Stimulated activated CD8-positive, alpha-beta memory T cell treated with anti-CD3 and anti-CD28 coated beads, Interleukin-12 subunit alpha, Interleukin-12 subunit beta, amount 100 ng/mL, for 24 hours (primary cell): ENCODE results near the gene PTPN1.
"Not testable (repeated sequence)": the region's sequence is repeated elsewhere in the genome, so short reads cannot be mapped to it uniquely, and the experiment has no call there.

Experiments used
- DNase-seq: peaks from one replicate; pipeline ENCODE4 v3.0.0-alpha.2; 2020; ENCODE audit errors: extremely low read depth

The PTPN1 gene

DNA sequence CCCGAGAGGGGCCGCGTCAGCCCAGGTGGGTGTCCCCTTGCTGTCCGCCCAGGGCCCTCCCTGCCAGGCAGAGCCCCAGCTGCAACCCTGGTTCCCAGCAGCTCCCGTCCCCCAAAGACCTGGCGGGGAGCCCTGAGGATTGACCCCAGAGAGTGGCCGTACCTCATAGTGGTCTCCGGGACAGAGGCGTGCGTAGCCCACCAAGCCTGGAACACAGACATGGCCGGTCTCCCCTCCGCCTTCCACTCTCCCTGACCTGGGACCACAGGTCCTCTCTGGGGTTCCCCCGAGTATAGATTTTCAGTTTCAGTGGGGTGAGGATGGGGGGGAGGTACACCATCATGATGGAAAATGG, 98.5 kb downstream of the PTPN1 start:
- DNase-seq, result no peak

- no peak for DNase-seq
Observed at GRCh38 chr20:50609438-50609989, 99.3 kb downstream of the PTPN1 start.

DNA sequence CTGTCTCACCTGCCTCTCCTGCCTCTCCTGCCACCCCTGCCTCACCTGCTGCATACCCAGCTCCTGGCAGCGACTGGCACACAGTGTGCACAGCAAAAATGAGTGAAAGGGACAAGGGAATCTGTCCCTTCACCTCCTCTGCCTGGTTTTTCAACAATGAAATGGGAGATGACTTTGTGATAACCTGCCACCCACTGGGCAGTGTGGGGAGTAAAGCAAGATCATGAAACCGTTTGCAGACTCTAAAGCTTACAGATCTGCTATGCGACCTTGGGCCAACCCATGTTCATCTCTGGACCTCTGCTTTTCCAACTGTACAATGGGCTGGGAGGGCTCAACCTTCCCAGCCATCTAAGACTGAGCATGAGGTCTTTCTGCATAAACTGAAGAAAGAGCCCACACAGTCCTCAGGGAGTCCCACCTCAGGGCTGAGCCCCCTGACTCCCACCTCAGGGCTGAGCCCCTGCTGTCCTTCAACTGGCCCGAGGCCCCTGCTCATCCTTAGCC, 100.1 kb downstream of the PTPN1 start:
- DNase-seq, result no peak

- DNase-seq, result no peak
Observed at GRCh38 chr20:50611128-50611810, 101.1 kb downstream of the PTPN1 start.

DNA sequence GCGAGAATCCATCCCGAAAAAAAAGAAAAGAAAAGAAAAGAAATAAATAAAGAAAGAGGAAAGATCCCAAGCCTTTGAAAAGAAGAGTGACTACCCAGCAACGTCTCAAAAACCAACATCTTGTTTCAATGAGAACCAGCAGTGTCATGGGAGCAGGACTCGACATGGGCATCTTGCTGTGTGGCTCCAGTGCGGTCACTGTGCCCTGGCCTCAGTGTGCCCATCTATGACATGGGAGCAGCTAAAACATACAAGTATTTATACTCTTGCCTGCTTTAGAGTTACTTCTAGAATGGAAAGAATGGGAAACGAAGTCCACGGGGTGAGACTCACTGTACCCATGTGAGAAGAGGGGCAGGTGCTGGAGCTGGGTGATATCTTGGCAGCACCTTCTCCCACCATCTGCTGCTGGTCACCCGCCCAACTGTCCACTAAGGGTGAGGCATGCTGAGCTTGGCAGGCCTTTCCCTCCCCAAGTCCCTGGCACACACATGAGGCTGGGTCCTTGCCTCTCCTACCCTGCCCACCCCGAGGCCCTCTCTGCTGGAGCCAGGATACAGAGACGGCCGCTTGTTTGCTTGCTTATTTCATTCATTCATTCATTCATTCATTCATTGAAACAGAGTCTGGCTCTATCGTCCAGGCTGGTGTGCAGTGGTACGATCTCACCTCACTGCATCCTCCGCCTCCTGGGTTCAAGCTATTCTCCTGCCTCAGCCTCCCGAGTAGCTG, 103.4 kb downstream of the PTPN1 start:
- no peak for DNase-seq

DNA sequence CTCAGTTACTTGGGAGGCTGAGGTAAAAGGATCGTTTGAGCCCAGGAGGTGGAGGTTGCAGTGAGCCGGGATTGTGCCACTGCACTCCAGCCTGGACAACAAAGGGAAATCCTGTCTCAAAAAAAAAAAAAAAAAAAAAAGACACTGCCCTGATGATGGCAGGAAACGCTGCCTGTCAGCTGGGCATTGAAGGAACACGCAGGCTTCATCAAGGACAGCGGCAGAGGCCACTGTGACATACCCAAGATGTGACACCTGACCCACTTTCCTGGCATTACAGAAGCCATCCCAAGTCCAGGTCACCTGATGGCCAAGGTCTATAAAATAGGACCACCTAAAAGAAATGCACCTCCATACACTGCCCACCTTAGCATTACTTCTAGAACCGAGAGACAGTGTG, 105.2 kb downstream of the PTPN1 start:
- no peak for DNase-seq

- DNase-seq, result no peak
Observed at GRCh38 chr20:50617022-50617421, 106.8 kb downstream of the PTPN1 start.

- no peak for DNase-seq
Observed at GRCh38 chr20:50618537-50618936, 108.4 kb downstream of the PTPN1 start.

GRCh38 chr20:50620459-50620858, 110.3 kb downstream of the PTPN1 start:
- not testable (repeated sequence) for DNase-seq

DNA sequence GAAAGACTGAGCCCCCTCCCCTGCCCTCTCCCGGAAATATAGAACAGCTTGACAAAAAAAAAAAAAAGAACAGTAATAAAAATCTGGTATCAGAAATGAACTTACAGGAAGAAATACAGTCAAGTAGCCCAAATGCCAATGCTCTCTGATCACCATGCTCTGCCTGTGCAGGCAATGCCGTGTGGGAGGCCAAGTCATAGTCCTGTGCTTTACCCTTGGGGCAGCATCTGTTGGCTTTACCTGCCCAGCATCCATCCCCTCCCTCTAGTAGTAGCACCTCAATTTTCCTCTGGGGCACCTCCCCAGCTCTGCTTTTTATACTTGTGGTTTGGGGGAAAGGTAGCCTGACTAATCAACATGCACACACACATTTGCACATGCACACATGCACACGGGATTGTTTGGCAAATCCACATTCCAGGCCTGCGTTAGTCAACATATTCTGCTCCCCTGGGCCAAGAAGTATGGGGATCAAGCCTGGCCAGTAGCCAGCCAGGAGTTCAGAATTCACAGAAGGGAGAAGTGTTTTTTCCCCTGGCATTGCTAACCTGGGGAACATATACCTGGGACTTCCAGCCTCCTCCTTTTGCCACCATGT, 111.0 kb downstream of the PTPN1 start:
- no peak for DNase-seq

DNA sequence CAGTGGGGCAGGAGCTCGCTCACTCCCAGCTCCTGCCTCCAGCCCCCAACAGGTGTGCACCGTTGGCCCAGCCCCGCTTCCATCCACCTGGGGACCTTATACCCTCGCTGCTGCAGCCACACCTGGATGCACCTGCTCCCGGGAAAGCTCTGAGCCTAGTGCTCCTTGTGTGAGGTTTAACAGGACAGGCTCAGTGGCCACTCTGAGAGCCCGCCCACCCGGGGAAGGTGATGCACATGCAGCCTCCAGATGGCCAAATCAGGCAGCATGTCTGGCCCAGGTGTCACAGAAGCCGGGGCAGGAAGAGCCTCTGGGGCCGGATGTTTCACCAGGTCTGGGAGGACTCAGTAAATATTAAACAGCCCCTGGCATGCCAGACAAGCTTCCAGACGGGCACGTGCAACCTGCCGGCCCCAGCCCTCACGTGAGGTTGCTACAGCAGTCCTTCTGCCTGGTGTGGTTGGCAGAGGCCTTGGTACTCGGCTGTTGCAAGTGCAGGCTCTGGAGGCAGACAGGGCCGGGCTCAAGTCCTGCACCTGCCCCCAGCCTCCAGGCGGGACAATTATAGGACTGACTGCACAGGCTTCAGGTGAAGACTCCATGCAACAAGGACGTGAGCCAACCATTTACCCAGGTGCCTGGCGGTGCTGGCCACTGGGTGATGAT, 114.3 kb downstream of the PTPN1 start:
- DNase-seq, result no peak

GRCh38 chr20:50625986-50626677, 115.9 kb downstream of the PTPN1 start:
- no peak for DNase-seq

DNA sequence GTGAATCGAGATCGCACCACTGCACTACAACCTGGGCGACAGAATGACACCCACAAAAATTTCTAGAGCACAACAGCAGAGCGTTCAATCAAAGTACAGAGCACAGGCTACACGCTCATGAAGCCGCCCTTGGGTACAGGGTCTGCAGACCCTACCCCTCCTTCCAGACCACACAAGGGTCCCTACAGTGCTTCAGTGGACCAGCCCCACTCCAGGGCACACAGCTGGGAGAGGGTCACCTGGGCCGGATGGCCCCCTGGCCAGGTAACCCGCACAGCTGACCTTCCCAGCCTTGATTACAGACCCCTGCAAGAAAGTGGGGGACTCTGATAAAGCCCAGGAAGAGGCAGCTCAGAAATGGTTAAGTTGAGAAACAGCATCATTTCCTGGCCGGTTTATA, 117.6 kb downstream of the PTPN1 start:
- DNase-seq, result no peak

DNA sequence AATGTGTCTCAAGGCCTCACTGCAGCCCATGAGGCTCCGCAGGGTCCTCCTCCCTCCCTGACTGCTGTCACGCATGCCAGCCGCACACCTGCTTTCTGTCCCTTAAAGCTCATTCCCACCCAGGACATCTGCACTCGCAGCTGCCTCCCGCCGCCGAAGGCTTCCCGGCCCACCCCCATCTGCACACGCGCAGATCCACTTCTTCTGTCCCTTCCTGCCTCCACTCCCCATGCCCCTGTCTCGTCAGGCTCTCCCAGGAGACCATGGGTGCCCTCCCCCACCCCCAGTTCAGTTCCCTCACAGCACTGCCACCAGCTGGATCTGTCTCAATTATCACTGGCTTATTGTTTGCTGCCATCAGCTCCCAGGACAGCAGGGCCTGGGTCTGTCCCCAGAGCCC, 118.1 kb downstream of the PTPN1 start:
- no peak for DNase-seq

- DNase-seq, result no peak
Observed at GRCh38 chr20:50628853-50629669, 118.9 kb downstream of the PTPN1 start.

- DNase-seq, result no peak
Observed at GRCh38 chr20:50629670-50630045, 119.5 kb downstream of the PTPN1 start.

DNA sequence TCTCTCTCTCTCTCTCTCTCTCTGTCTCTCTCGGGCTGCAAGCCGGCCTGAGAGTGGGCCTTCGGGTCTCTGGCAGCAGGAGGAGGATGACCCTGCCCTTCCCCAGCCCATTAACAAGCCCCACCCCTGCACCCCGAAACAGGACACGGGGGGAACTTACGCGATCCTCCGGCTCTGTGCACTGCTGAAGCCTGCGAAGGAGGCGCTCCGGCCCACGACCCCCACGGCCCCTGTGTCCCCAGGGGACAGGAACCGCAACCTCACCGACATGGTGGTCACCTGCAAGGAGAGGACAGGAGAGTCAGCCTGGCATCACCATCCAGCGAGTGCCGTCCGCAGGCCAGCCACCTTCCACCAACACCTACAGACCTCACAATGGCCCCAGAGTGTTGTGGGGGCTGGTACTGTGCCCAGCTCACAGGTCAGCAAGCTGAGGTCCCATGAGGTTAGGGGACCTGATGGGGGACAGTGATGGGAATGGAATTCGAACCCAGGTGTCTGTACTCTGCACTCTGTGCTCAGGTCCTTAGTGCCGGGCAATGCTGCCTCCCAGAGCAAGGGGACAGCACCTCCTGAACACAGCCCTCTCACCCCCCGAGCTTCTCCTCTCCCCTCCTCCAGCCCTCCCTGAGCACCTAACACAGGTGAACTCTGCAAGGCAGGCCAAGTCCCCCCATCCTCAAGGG, 120.5 kb downstream of the PTPN1 start:
- DNase-seq, result no peak

- DNase-seq, result no peak
Observed at GRCh38 chr20:50632236-50632635, 122.1 kb downstream of the PTPN1 start.

DNA sequence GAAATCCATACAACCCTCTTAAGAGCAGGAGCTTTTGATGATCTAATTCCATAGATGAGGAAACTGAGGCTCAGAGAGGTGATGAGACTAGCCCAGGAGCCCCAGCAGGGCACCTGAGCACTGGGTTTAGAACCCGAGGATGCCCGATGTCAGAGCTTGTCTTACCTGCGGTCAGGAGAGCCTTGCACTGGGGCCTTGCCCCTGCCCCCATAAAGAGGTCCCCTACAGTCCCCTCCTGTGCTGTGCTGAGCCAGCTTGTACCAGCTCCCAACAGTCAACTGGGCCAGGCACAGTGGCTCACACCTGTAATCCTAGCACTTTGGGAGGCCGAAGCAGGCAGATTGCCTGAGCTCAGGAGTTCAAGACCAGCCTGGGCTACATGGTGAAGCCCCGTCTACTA, 122.5 kb downstream of the PTPN1 start:
- DNase-seq, result no peak

- no peak for DNase-seq
Observed at GRCh38 chr20:50633361-50633760, 123.2 kb downstream of the PTPN1 start.
